GM23338 (cell line): ENCODE results near the gene COA1. TPM values are rescaled to one million over a fixed set of nuclear protein-coding genes. Genes with fewer than 3 reads are reported as not detected.

Experiments
- ATAC-seq: fragments of 200-7000 bp; cut with Tn5 transposase; 3 replicates; pipeline ENCODE4 v1.9.1; 2020
- DNase-seq: peaks from one replicate; pipeline ENCODE4 v3.0.0-alpha.2; 2015; ENCODE audit warnings: low spot score
- H2AFZ ChIP-seq: fragments of 200-600 bp; sonication (generic); 2 replicates; pipeline ENCODE4 v1.8.0; 2016; ENCODE audit warnings: antibody characterized with exemption, mild to moderate bottlenecking, moderate library complexity
- H3F3A ChIP-seq: fragments of 200-600 bp; sonication (generic); replicated peaks from 2 replicates; pipeline ENCODE4 v1.8.0; 2017; ENCODE audit warnings: antibody characterized with exemption, mixed run types, low read depth
- H3K27ac ChIP-seq: fragments of 200-600 bp; sonication (generic); 2 replicates; pipeline ENCODE4 v1.6.1; 2016; ENCODE audit warnings: low read depth
- H3K27me3 ChIP-seq: fragments of 200-600 bp; sonication (generic); 2 replicates; pipeline ENCODE4 v1.8.0; 2016; ENCODE audit warnings: mild to moderate bottlenecking, mixed run types, moderate library complexity; ENCODE audit not compliant: insufficient read depth
- H3K36me3 ChIP-seq: fragments of 200-600 bp; sonication (generic); 2 replicates; pipeline ENCODE4 v1.8.0; 2016; ENCODE audit warnings: mild to moderate bottlenecking; ENCODE audit not compliant: insufficient read depth
- H3K4me1 ChIP-seq: fragments of 200-600 bp; sonication (generic); 2 replicates; pipeline ENCODE4 v1.8.0; 2016; ENCODE audit warnings: mild to moderate bottlenecking, moderate library complexity; ENCODE audit not compliant: insufficient read depth
- H3K4me2 ChIP-seq: fragments of 200-600 bp; sonication (generic); 2 replicates; pipeline ENCODE4 v1.7.1; 2017; ENCODE audit warnings: mixed run types
- H3K4me3 ChIP-seq: fragments of 200-600 bp; sonication (generic); 2 replicates; pipeline ENCODE4 v1.6.1; 2016; ENCODE audit warnings: mixed run types
- H3K79me2 ChIP-seq: fragments of 200-600 bp; sonication (generic); replicated peaks from 2 replicates; pipeline ENCODE4 v1.8.0; 2017; ENCODE audit warnings: mild to moderate bottlenecking; ENCODE audit not compliant: insufficient read depth
- H3K9me2 ChIP-seq: fragments of 200-600 bp; sonication (generic); 2 replicates; pipeline ENCODE4 v1.8.0; 2017; ENCODE audit not compliant: insufficient read depth
- H4K20me1 ChIP-seq: fragments of 200-600 bp; sonication (generic); replicated peaks from 2 replicates; pipeline ENCODE4 v1.8.0; 2017; ENCODE audit warnings: mild to moderate bottlenecking; ENCODE audit not compliant: insufficient read depth
- H3K27ac Mint-ChIP-seq: 2 replicates; pipeline ENCODE4 v1.8.0; 2020; ENCODE audit warnings: inconsistent platforms, mild to moderate bottlenecking, moderate library complexity, mixed read lengths
- H3K27me3 Mint-ChIP-seq: 3 replicates; pipeline ENCODE4 v1.8.0; 2022; ENCODE audit warnings: low read depth, mild to moderate bottlenecking, moderate library complexity, mixed read lengths, inconsistent platforms; ENCODE audit not compliant: insufficient read depth, poor library complexity
- H3K36me3 Mint-ChIP-seq: 3 replicates; pipeline ENCODE4 v1.8.0; 2021; ENCODE audit warnings: low read depth, mild to moderate bottlenecking, inconsistent platforms, moderate library complexity, mixed read lengths
- H3K4me1 Mint-ChIP-seq: 3 replicates; pipeline ENCODE4 v1.8.0; 2020; ENCODE audit warnings: mild to moderate bottlenecking, inconsistent platforms, mixed read lengths
- H3K4me3 Mint-ChIP-seq: 3 replicates; pipeline ENCODE4 v1.8.0; 2021; ENCODE audit warnings: moderate library complexity, mild to moderate bottlenecking, inconsistent platforms, mixed read lengths
- H3K9me3 Mint-ChIP-seq: 3 replicates; pipeline ENCODE4 v1.8.0; 2020; ENCODE audit warnings: moderate library complexity, mild to moderate bottlenecking, inconsistent platforms, mixed read lengths
- ETS1 ChIP-seq: IDR thresholded peaks from 2 replicates; pipeline ENCODE4 v1.6.1; 2016; ENCODE audit warnings: antibody characterized with exemption
- JUNB ChIP-seq: IDR thresholded peaks from one replicate; pipeline ENCODE4 v1.6.1; 2016; ENCODE audit warnings: antibody characterized with exemption; ENCODE audit not compliant: unreplicated experiment
- NANOG ChIP-seq: IDR thresholded peaks from 2 replicates; pipeline ENCODE4 v1.6.1; 2016; ENCODE audit warnings: antibody characterized with exemption, borderline replicate concordance
- POLR2AphosphoS5 ChIP-seq: IDR thresholded peaks from 2 replicates; pipeline ENCODE4 v1.6.1; 2016; ENCODE audit warnings: antibody characterized with exemption, low read depth
- REST ChIP-seq: IDR thresholded peaks from one replicate; pipeline ENCODE4 v1.6.1; 2018; ENCODE audit warnings: antibody characterized with exemption; ENCODE audit not compliant: unreplicated experiment
- STAT1 ChIP-seq: IDR thresholded peaks from one replicate; pipeline ENCODE4 v1.6.1; 2016; ENCODE audit warnings: antibody characterized with exemption; ENCODE audit not compliant: unreplicated experiment
- ZNF114 ChIP-seq: fragments of 250-450 bp; sonication (Bioruptor Pico); IDR thresholded peaks from 2 replicates; pipeline ENCODE4 v1.5.0; 2020; ENCODE audit warnings: mild to moderate bottlenecking, moderate library complexity
- polyA plus RNA-seq: library from polyadenylated mRNA; unstranded; fragments of >200 nt; fragmentation: Nextera tagmentation; extraction: Ambion mirVana; gene quantifications from 2 replicates; pipeline ENCODE4 v1.2.1, GENCODE V29; 2016
- total RNA-seq: library from RNA; depleted of rRNA; stranded (reverse); fragments of >200 nt; shearing (Covaris generic); gene quantifications from 2 replicates; pipeline ENCODE4 v1.2.3, GENCODE V29; 2014

The COA1 gene
- total and polyA plus RNA-seq, 2 experiments from 2014 or later, result 156 to 158 TPM

- Histone ChIP-seq H3K36me3 (no peaks in the 10 kb centered on the region), H3K4me3 (no peak overlapping the region), H2AFZ (no peak overlapping the region), H4K20me1 (no peaks in the 10 kb centered on the region), H3F3A (0 out of 2 replicates have a peak, but pooled peaks cover 4% of the 10 kb centered on the region), H3K27ac (no peak overlapping the region), H3K4me1 (no peaks in the 10 kb centered on the region; the same call in 1 of the 2 replicates), H3K27me3 (peaks cover 12% of the 10 kb centered on the region), H3K79me2 (no peaks in the 10 kb centered on the region), H3K4me2 (no peak overlapping the region), H3K9me2 (no peaks in the 10 kb centered on the region)
- H3K27me3 Mint-ChIP-seq, result peaks cover 10% of the 10 kb centered on the region
- no peak for ATAC-seq
- no peaks in the 10 kb centered on the region for H3K9me3 Mint-ChIP-seq
- H3K27ac Mint-ChIP-seq, result no peak overlapping the region
- no peaks in the 10 kb centered on the region for H3K36me3 Mint-ChIP-seq
- peaks cover 11% of the 10 kb centered on the region for H3K4me1 Mint-ChIP-seq
- no peak for DNase-seq
- no peak overlapping the region for H3K4me3 Mint-ChIP-seq
- TF ChIP-seq STAT1 (no peak), REST (no peak), JUNB (no peak), POLR2AphosphoS5 (no peak)
These were observed 23.1 kb upstream of the COA1 start for GRCh38 chr7:43752411-43752810.

GRCh38 chr7:43750016-43750887 lies 20.9 kb upstream of the COA1 start:
- H3K79me2 ChIP-seq, result no peaks in the 10 kb centered on the region
- ATAC-seq (peak; percentile 96), DNase-seq (no peak)
- H3K27ac ChIP-seq, result no peak overlapping the region
- peaks cover 4% of the 10 kb centered on the region; the same call in 2 of the 3 replicates for H3K4me1 Mint-ChIP-seq
- H3K27ac Mint-ChIP-seq, result no peak overlapping the region
- no peaks in the 10 kb centered on the region for H3K36me3 Mint-ChIP-seq
- H3K9me2 ChIP-seq, result no peaks in the 10 kb centered on the region
- peak overlapping the region; percentile 96 for H2AFZ ChIP-seq
- H3K9me3 Mint-ChIP-seq, result no peaks in the 10 kb centered on the region
- H3K4me1 ChIP-seq, result no peaks in the 10 kb centered on the region
- H4K20me1 ChIP-seq, result no peaks in the 10 kb centered on the region
- no peak overlapping the region for H3K4me3 ChIP-seq
- no peak overlapping the region for H3K4me2 ChIP-seq
- no peaks in the 10 kb centered on the region for H3K27me3 ChIP-seq
- TF ChIP-seq POLR2AphosphoS5, result no peak
- no peak for TF ChIP-seq ETS1
- TF ChIP-seq NANOG, result no peak
- no peak for TF ChIP-seq ZNF114
- no peak overlapping the region for H3K4me3 Mint-ChIP-seq
- peaks cover 4% of the 10 kb centered on the region for H3K27me3 Mint-ChIP-seq
- no peaks in the 10 kb centered on the region for H3F3A ChIP-seq
- H3K36me3 ChIP-seq, result no peaks in the 10 kb centered on the region
